Measurements from ENCODE around the gene CREBL2.

GRCh38 chr12:12653922-12654321 lies 42.2 kb downstream of the CREBL2 start:
- TF ChIP-seq POLR2AphosphoS5 (IDR thresholded peaks at IDR 0.05) (no peak), CTCF (IDR thresholded peaks at IDR 0.05) (no peak)
